ENCODE results near the gene UBXN7. TPM values are rescaled to one million over a fixed set of nuclear protein-coding genes. Genes with fewer than 3 reads are reported as not detected.

Gene UBXN7
- total and polyA plus RNA-seq, 2 of the 8 experiments (the other 6 are each of a cell fraction or from before 2014, with no cell fraction given) = 18.5 to 109 TPM

DNA sequence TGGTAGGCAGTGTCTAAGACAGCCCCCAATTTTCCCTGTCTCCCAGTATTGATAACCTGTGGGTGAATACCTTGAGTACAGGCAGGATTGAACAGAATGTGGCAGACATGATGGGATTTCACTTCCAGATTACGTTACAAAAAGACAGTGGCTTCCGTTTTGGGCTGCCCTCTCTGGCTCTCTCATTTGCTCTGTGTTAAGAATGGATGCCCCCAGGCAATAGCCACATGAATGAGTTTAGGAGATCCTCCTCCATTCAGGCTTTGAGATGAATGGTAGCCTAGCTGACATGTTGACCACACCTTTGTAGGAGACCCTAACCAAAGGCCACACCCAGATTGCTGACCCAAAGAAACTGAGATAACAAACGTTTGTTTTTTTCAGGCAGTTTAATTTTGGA lies 34.3 kb downstream of the UBXN7 start:
- H3K18ac ChIP-seq (ENCODE audit: extremely low read depth, low read length) = no peak overlapping the region
- H2AFZ ChIP-seq (ENCODE audit: low read length) = no peak overlapping the region
- H2BK5ac ChIP-seq (ENCODE audit: low read depth, low read length) = no peak overlapping the region
- no peak overlapping the region for H3K27ac ChIP-seq (ENCODE audit: low read depth, low read length)
- FAIRE-seq (no peak), DNase-seq (ENCODE audit: low read depth in 1 of 2, low spot score in 2 of 2) (no peak)
- peaks cover 0 to 3% of the 10 kb centered on the region in 2 experiments for H4K20me1 ChIP-seq (replicated peaks in 1 of 2; ENCODE audit: control insufficient read depth in 1 of 2, insufficient read depth in 2 of 2, low read length in 2 of 2)
- H3K36me3 ChIP-seq (ENCODE audit: control insufficient read depth in 2 of 4, insufficient read depth in 4 of 4, low read length in 3 of 4) = peaks cover 11 to 39% (median 20%) of the 10 kb centered on the region in 4 experiments
- no peaks in the 10 kb centered on the region for H3K9me3 ChIP-seq (ENCODE audit: insufficient read depth in 2 of 2, low read depth in 1 of 2, low read length in 1 of 2)
- POLR2A ChIA-PET (ENCODE audit: partially characterized antibody) = no interaction called here
- no peak overlapping the region for H2AK5ac ChIP-seq (ENCODE audit: low read depth, low read length)
- no peaks in the 10 kb centered on the region for H3K27me3 ChIP-seq (replicated peaks in 1 of 4; ENCODE audit: control insufficient read depth in 3 of 4, extremely low read depth in 1 of 4, insufficient read depth in 3 of 4, low read length in 3 of 4)
- no peak overlapping the region for H4K8ac ChIP-seq (ENCODE audit: extremely low read depth, insufficient read depth, low read length)
- H3K4me3 ChIP-seq (ENCODE audit: extremely low read depth in 1 of 4, insufficient read depth in 2 of 4, low read depth in 3 of 4, low read length in 4 of 4) = no peak overlapping the region
- H3K14ac ChIP-seq (ENCODE audit: insufficient read length) = no peak overlapping the region
- no peaks in the 10 kb centered on the region for H3K23me2 ChIP-seq (ENCODE audit: low read depth, low read length)
- peaks cover 2% of the 10 kb centered on the region; the same call in 1 of the 2 replicates for H3K79me1 ChIP-seq (ENCODE audit: low read depth, low read length)
- no peak overlapping the region for H2BK120ac ChIP-seq (replicated peaks; ENCODE audit: low read depth, low read length)
- H3K4ac ChIP-seq (replicated peaks; ENCODE audit: insufficient read length, low read depth, low read length) = no peak overlapping the region
- no peak overlapping the region for H4K91ac ChIP-seq (replicated peaks; ENCODE audit: insufficient read length, low read length)
- no peak for TF ChIP-seq EGR1 (IDR thresholded peaks at IDR 0.05; ENCODE audit: borderline replicate concordance, low read depth, low read length)
- TF ChIP-seq KDM5A (IDR thresholded peaks at IDR 0.05; ENCODE audit: low read length) = no peak
- TF ChIP-seq, protein P1, sequence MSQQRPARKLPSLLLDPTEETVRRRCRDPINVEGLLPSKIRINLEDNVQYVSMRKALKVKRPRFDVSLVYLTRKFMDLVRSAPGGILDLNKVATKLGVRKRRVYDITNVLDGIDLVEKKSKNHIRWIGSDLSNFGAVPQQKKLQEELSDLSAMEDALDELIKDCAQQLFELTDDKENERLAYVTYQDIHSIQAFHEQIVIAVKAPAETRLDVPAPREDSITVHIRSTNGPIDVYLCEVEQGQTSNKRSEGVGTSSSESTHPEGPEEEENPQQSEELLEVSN (IDR thresholded peaks at IDR 0.05) = no peak
- 84% methylated on average over 3 of the region's 3 CpGs; no CpG with 5 or more reads in 1 of the 2 experiments for WGBS, 2 experiments (ENCODE audit: extremely low coverage in 1 of 2, insufficient coverage in 1 of 2, insufficient read length in 1 of 2, insufficient replicate concordance in 2 of 2, low coverage in 1 of 2, low lambda C conversion rate in 2 of 2, missing lambda C conversion rate in 1 of 2)
- H2BK12ac ChIP-seq (ENCODE audit: low read depth, low read length) = no peak overlapping the region
- H3K56ac ChIP-seq (replicated peaks; ENCODE audit: insufficient read length, low read depth, low read length) = no peak overlapping the region
- CTCF ChIA-PET (ENCODE audit: partially characterized antibody) = interaction anchor here (0.9 to 1.0 kb wide), 2 partner anchors 9 to 10 kb away, joined by 3 read pairs; no protein-coding TSS in a partner anchor
- no peaks in the 10 kb centered on the region for H3K79me2 ChIP-seq (ENCODE audit: control insufficient read depth in 1 of 2, insufficient read depth in 2 of 2, low read length in 2 of 2)
- H3K4me2 ChIP-seq (ENCODE audit: insufficient read depth in 1 of 2, low read depth in 2 of 2, low read length in 2 of 2) = no peak overlapping the region
- H3K4me1 ChIP-seq (replicated peaks in 1 of 4; ENCODE audit: control insufficient read depth in 3 of 4, insufficient read depth in 4 of 4, low read length in 3 of 4) = no peaks in the 10 kb centered on the region
- H2BK20ac ChIP-seq (ENCODE audit: low read length) = no peak overlapping the region
- no peak overlapping the region for H3K23ac ChIP-seq (ENCODE audit: insufficient read length)
- H4K5ac ChIP-seq (ENCODE audit: insufficient read length, low read depth, low read length) = no peak overlapping the region
- H3K9ac ChIP-seq (replicated peaks in 1 of 4; ENCODE audit: extremely low read depth in 1 of 4, low read depth in 3 of 4, low read length in 3 of 4) = no peak overlapping the region
- no peak overlapping the region for H2BK15ac ChIP-seq (ENCODE audit: low read length)

All from H1 (cell line).